Trophoblast cell (in vitro differentiated cells and primary cell): ENCODE data around the gene CTIF.

Experiments used
- DNase-seq, 2 donors: peaks; one replicate each; pipeline ENCODE4 v3.0.0-alpha.2; 2016
- H2AFZ ChIP-seq: 2 replicates; pipeline ENCODE4 v1.6.1; 2013; ENCODE audit warnings: low read length, moderate library complexity, mild to moderate bottlenecking; ENCODE audit not compliant: insufficient read depth, poor library complexity
- H2AK5ac ChIP-seq: 2 replicates; pipeline ENCODE4 v1.6.1; 2013; ENCODE audit warnings: mild to moderate bottlenecking, low read length
- H2BK120ac ChIP-seq: 2 replicates; pipeline ENCODE4 v1.6.1; 2013; ENCODE audit warnings: low read length, mild to moderate bottlenecking, moderate library complexity; ENCODE audit not compliant: insufficient read depth, poor library complexity
- H2BK12ac ChIP-seq: 2 replicates; pipeline ENCODE4 v1.6.1; 2013; ENCODE audit warnings: mild to moderate bottlenecking, low read length, moderate library complexity
- H2BK5ac ChIP-seq: 2 replicates; pipeline ENCODE4 v1.6.1; 2013; ENCODE audit warnings: low read length, low read depth, moderate library complexity, mild to moderate bottlenecking; ENCODE audit not compliant: poor library complexity
- H3K14ac ChIP-seq: 2 replicates; pipeline ENCODE4 v1.6.1; 2013; ENCODE audit warnings: mild to moderate bottlenecking, low read length
- H3K18ac ChIP-seq: 2 replicates; pipeline ENCODE4 v1.6.1; 2013; ENCODE audit warnings: mild to moderate bottlenecking, low read length
- H3K23ac ChIP-seq: 2 replicates; pipeline ENCODE4 v1.6.1; 2013; ENCODE audit warnings: low read length
- H3K27ac ChIP-seq: 2 replicates; pipeline ENCODE4 v1.5.1; 2013; ENCODE audit warnings: low read depth, mild to moderate bottlenecking, inconsistent platforms, low read length, moderate library complexity
- H3K27me3 ChIP-seq: 2 replicates; pipeline ENCODE4 v1.6.1; 2013; ENCODE audit warnings: inconsistent platforms, mild to moderate bottlenecking, low read length, moderate library complexity; ENCODE audit not compliant: insufficient read depth
- H3K36me3 ChIP-seq, 2 experiments: 1 replicate in 1 of 2; 2 replicates in 1 of 2; pipeline ENCODE4 v1.6.1; 2013; ENCODE audit warnings: low read length in 2 of 2, mild to moderate bottlenecking in 2 of 2, moderate library complexity in 1 of 2; ENCODE audit not compliant: insufficient read depth in 2 of 2, control insufficient read depth in 1 of 2
- H3K4ac ChIP-seq: 2 replicates; pipeline ENCODE4 v1.6.1; 2013; ENCODE audit warnings: low read depth, mild to moderate bottlenecking, low read length, moderate library complexity
- H3K4me1 ChIP-seq, 2 experiments: 1 replicate in 1 of 2; 2 replicates in 1 of 2; pipeline ENCODE4 v1.6.1; 2013; ENCODE audit warnings: low read length in 2 of 2, mild to moderate bottlenecking in 2 of 2, moderate library complexity in 1 of 2; ENCODE audit not compliant: insufficient read depth in 2 of 2, control insufficient read depth in 1 of 2
- H3K4me2 ChIP-seq: 2 replicates; pipeline ENCODE4 v1.6.1; 2013; ENCODE audit warnings: inconsistent platforms, mild to moderate bottlenecking, low read length, moderate library complexity
- H3K4me3 ChIP-seq: 2 replicates; pipeline ENCODE4 v1.5.1; 2013; ENCODE audit warnings: mild to moderate bottlenecking, low read depth, low read length, inconsistent platforms
- H3K79me1 ChIP-seq: one replicate; pipeline ENCODE4 v1.6.1; 2013; ENCODE audit warnings: low read length
- H3K79me2 ChIP-seq: 2 replicates; pipeline ENCODE4 v1.6.1; 2013; ENCODE audit warnings: low read length, mild to moderate bottlenecking; ENCODE audit not compliant: control insufficient read depth, insufficient read depth, poor library complexity
- H3K9ac ChIP-seq: 2 replicates; pipeline ENCODE4 v1.6.1; 2013; ENCODE audit warnings: mild to moderate bottlenecking, low read length
- H3K9me3 ChIP-seq: 2 replicates; pipeline ENCODE4 v1.6.1; 2013; ENCODE audit warnings: low read depth, mild to moderate bottlenecking, control low read depth, inconsistent platforms, low read length; ENCODE audit not compliant: insufficient read depth
- H4K12ac ChIP-seq: 2 replicates; pipeline ENCODE4 v1.6.1; 2013; ENCODE audit warnings: low read depth, mild to moderate bottlenecking, low read length, moderate library complexity
- H4K8ac ChIP-seq: 2 replicates; pipeline ENCODE4 v1.6.1; 2013; ENCODE audit warnings: low read depth, mild to moderate bottlenecking, low read length, moderate library complexity
- H4K91ac ChIP-seq: one replicate; pipeline ENCODE4 v1.6.1; 2013; ENCODE audit warnings: low read depth, mild to moderate bottlenecking, low read length, moderate library complexity
- WGBS: extraction: QIAGEN DNeasy Blood & Tissue Kit; methylation state at CpG from one replicate; pipeline ENCODE4 v1.1.7; 2013; ENCODE audit warnings: missing lambda C conversion rate; ENCODE audit not compliant: insufficient read length, insufficient coverage; ENCODE audit errors: extremely low coverage; 5-methylcytosine and 5-hydroxymethylcytosine counted together

Gene CTIF

GRCh38 chr18:48724442-48724841 is 185.6 kb downstream of the CTIF start:
- DNase-seq = peak in 1 of 2 donors; percentile 18
- no peak overlapping the region for H3K4me2 ChIP-seq
- H2BK5ac ChIP-seq = no peak overlapping the region
- WGBS = no CpG with 5 or more reads among the region's 4 CpGs
- H3K9me3 ChIP-seq = peaks cover 4% of the 10 kb centered on the region
- no peak overlapping the region for H3K18ac ChIP-seq
- H4K91ac ChIP-seq = no peak overlapping the region
- no peak overlapping the region for H3K9ac ChIP-seq
- H4K8ac ChIP-seq = no peak overlapping the region
- peaks cover 6% of the 10 kb centered on the region in 2 experiments for H3K36me3 ChIP-seq
- no peak overlapping the region for H2BK120ac ChIP-seq
- H2AFZ ChIP-seq = no peak overlapping the region
- H3K79me1 ChIP-seq = peaks cover 12% of the 10 kb centered on the region
- no peaks in the 10 kb centered on the region for H3K27me3 ChIP-seq
- no peak overlapping the region for H2BK12ac ChIP-seq
- H3K4me3 ChIP-seq = no peak overlapping the region
- H3K4me1 ChIP-seq = peaks cover 18 to 23% of the 10 kb centered on the region in 2 experiments
- no peaks in the 10 kb centered on the region for H3K79me2 ChIP-seq
- H4K12ac ChIP-seq = no peak overlapping the region
- no peak overlapping the region for H3K14ac ChIP-seq
- H3K4ac ChIP-seq = no peak overlapping the region
- H2AK5ac ChIP-seq = no peak overlapping the region
- H3K23ac ChIP-seq = no peak overlapping the region
- no peak overlapping the region for H3K27ac ChIP-seq

GRCh38 chr18:48724939-48725338 is 186.1 kb downstream of the CTIF start:
- no peak overlapping the region for H2AFZ ChIP-seq
- no peak for DNase-seq
- no peak overlapping the region for H4K91ac ChIP-seq
- no peaks in the 10 kb centered on the region for H3K27me3 ChIP-seq
- H2BK12ac ChIP-seq = peak overlapping the region; percentile 33
- no peak overlapping the region for H3K18ac ChIP-seq
- H4K12ac ChIP-seq = no peak overlapping the region
- no peak overlapping the region for H3K4me2 ChIP-seq
- H4K8ac ChIP-seq = no peak overlapping the region
- H3K79me1 ChIP-seq = peaks cover 16% of the 10 kb centered on the region
- peaks cover 22 to 28% of the 10 kb centered on the region in 2 experiments for H3K4me1 ChIP-seq
- no CpG with 5 or more reads among the region's 5 CpGs for WGBS
- H3K23ac ChIP-seq = no peak overlapping the region
- H2BK5ac ChIP-seq = no peak overlapping the region
- H3K9ac ChIP-seq = no peak overlapping the region
- no peak overlapping the region for H3K27ac ChIP-seq
- H3K36me3 ChIP-seq = peaks cover 6% of the 10 kb centered on the region in 2 experiments
- no peak overlapping the region for H3K4ac ChIP-seq
- H2BK120ac ChIP-seq = no peak overlapping the region
- no peaks in the 10 kb centered on the region for H3K79me2 ChIP-seq
- H3K14ac ChIP-seq = no peak overlapping the region
- H3K9me3 ChIP-seq = peaks cover 4% of the 10 kb centered on the region
- no peak overlapping the region for H3K4me3 ChIP-seq
- no peak overlapping the region for H2AK5ac ChIP-seq

- Histone ChIP-seq H2BK12ac (no peak overlapping the region), H3K23ac (no peak overlapping the region), H2BK5ac (no peak overlapping the region), H3K79me2 (no peaks in the 10 kb centered on the region), H3K4me3 (no peak overlapping the region), H3K4ac (no peak overlapping the region), H4K12ac (no peak overlapping the region), H3K18ac (no peak overlapping the region), H3K14ac (no peak overlapping the region), H3K27me3 (no peaks in the 10 kb centered on the region), H3K36me3 (peaks cover 6% of the 10 kb centered on the region in 2 experiments), H2AFZ (no peak overlapping the region), H4K8ac (no peak overlapping the region), H3K79me1 (peaks cover 20% of the 10 kb centered on the region), H4K91ac (no peak overlapping the region), H2AK5ac (no peak overlapping the region), H3K4me1 (peaks cover 20 to 24% of the 10 kb centered on the region in 2 experiments), H3K4me2 (no peak overlapping the region), H3K9ac (no peak overlapping the region), H2BK120ac (no peak overlapping the region), H3K27ac (no peak overlapping the region), H3K9me3 (peaks cover 4% of the 10 kb centered on the region)
- DNase-seq = no peak
- no CpG with 5 or more reads among the region's 3 CpGs for WGBS
Measured at GRCh38 chr18:48725562-48725961, 186.7 kb downstream of the CTIF start.

GRCh38 chr18:48727681-48728080 is 188.8 kb downstream of the CTIF start:
- peaks cover 17 to 21% of the 10 kb centered on the region in 2 experiments for H3K4me1 ChIP-seq
- H3K27me3 ChIP-seq = no peaks in the 10 kb centered on the region
- H3K4ac ChIP-seq = no peak overlapping the region
- no peak overlapping the region for H2AK5ac ChIP-seq
- H3K23ac ChIP-seq = no peak overlapping the region
- H4K8ac ChIP-seq = no peak overlapping the region
- no peak overlapping the region for H2BK5ac ChIP-seq
- no peak overlapping the region for H3K14ac ChIP-seq
- peak overlapping the region; percentile 74 for H3K27ac ChIP-seq
- WGBS = no CpG with 5 or more reads among the region's 2 CpGs
- peaks cover 20% of the 10 kb centered on the region for H3K79me1 ChIP-seq
- peak overlapping the region; percentile 65 for H4K91ac ChIP-seq
- H3K4me3 ChIP-seq = no peak overlapping the region
- H3K4me2 ChIP-seq = no peak overlapping the region
- H4K12ac ChIP-seq = no peak overlapping the region
- no peaks in the 10 kb centered on the region for H3K79me2 ChIP-seq
- H2BK12ac ChIP-seq = no peak overlapping the region
- no peak overlapping the region for H2BK120ac ChIP-seq
- DNase-seq = no peak
- peaks cover 4% of the 10 kb centered on the region for H3K9me3 ChIP-seq
- H2AFZ ChIP-seq = no peak overlapping the region
- peaks cover under 1 to 3% of the 10 kb centered on the region in 2 experiments for H3K36me3 ChIP-seq
- no peak overlapping the region for H3K9ac ChIP-seq
- H3K18ac ChIP-seq = no peak overlapping the region
